RWPE2 (cell line): ENCODE measurements around the gene SLC7A6.

ENCODE experiments used
- ATAC-seq: fragments of 200-7000 bp; cut with Tn5 transposase; 3 replicates; pipeline ENCODE4 v1.9.1; 2021; ENCODE audit warnings: low read depth
- DNase-seq: peaks from one replicate; pipeline ENCODE4 v3.0.0-alpha.2; 2020; ENCODE audit warnings: low spot score
- H3K27ac ChIP-seq: fragments of 450-650 bp; 2 replicates; pipeline ENCODE4 v1.5.1; 2017; ENCODE audit warnings: mild to moderate bottlenecking; ENCODE audit not compliant: poor library complexity, severe bottlenecking
- H3K27me3 ChIP-seq: fragments of 250-450 bp; sonication (Bioruptor Pico); 2 replicates; pipeline ENCODE4 v1.5.1; 2021; ENCODE audit warnings: mild to moderate bottlenecking, moderate library complexity; ENCODE audit not compliant: insufficient read depth, poor library complexity, severe bottlenecking
- H3K36me3 ChIP-seq: fragments of 250-450 bp; sonication (Bioruptor Pico); 2 replicates; pipeline ENCODE4 v1.5.1; 2020; ENCODE audit warnings: low read depth, mild to moderate bottlenecking, moderate library complexity
- H3K4me1 ChIP-seq: fragments of 250-450 bp; sonication (Bioruptor Pico); 2 replicates; pipeline ENCODE4 v1.5.1; 2021; ENCODE audit warnings: mild to moderate bottlenecking, moderate library complexity; ENCODE audit not compliant: insufficient read depth, poor library complexity, severe bottlenecking
- H3K4me3 ChIP-seq: fragments of 250-450 bp; sonication (Bioruptor Pico); 2 replicates; pipeline ENCODE4 v1.5.1; 2021; ENCODE audit warnings: mild to moderate bottlenecking, moderate library complexity; ENCODE audit not compliant: severe bottlenecking
- H3K9me3 ChIP-seq: fragments of 250-450 bp; sonication (Bioruptor Pico); 2 replicates; pipeline ENCODE4 v1.5.1; 2021; ENCODE audit warnings: mild to moderate bottlenecking, moderate library complexity; ENCODE audit not compliant: severe bottlenecking
- CTCF ChIP-seq: fragments of 450-650 bp; IDR thresholded peaks from one replicate; pipeline ENCODE4 v1.5.1; 2017; ENCODE audit warnings: mild to moderate bottlenecking, moderate library complexity; ENCODE audit not compliant: poor library complexity, severe bottlenecking

The SLC7A6 gene

GRCh38 chr16:68272507-68273209 lies 8.3 kb downstream of the SLC7A6 start:
- no peak overlapping the region for H3K27ac ChIP-seq
- H3K9me3 ChIP-seq, result no peaks in the 10 kb centered on the region
- ATAC-seq, result peak; percentile 25; the same call in 1 of the 3 replicates
- no peak for TF ChIP-seq CTCF
- H3K36me3 ChIP-seq, result peaks cover 34% of the 10 kb centered on the region
- DNase-seq, result no peak
- H3K4me1 ChIP-seq, result peaks cover 23% of the 10 kb centered on the region
- no peaks in the 10 kb centered on the region for H3K27me3 ChIP-seq
- no peak overlapping the region for H3K4me3 ChIP-seq

- Histone ChIP-seq H3K4me1 (peaks cover 23% of the 10 kb centered on the region), H3K27me3 (no peaks in the 10 kb centered on the region), H3K9me3 (no peaks in the 10 kb centered on the region), H3K27ac (no peak overlapping the region), H3K4me3 (no peak overlapping the region), H3K36me3 (peaks cover 32% of the 10 kb centered on the region)
- ATAC-seq (no peak), DNase-seq (no peak)
- TF ChIP-seq CTCF, result no peak
These were observed 9.1 kb downstream of the SLC7A6 start for GRCh38 chr16:68273459-68273858.

- no peak for DNase-seq
- peaks cover 30% of the 10 kb centered on the region for H3K36me3 ChIP-seq
- H3K9me3 ChIP-seq, result no peaks in the 10 kb centered on the region
- H3K27ac ChIP-seq, result no peak overlapping the region
- H3K4me3 ChIP-seq, result no peak overlapping the region
- TF ChIP-seq CTCF, result no peak
- H3K4me1 ChIP-seq, result peaks cover 23% of the 10 kb centered on the region
- H3K27me3 ChIP-seq, result no peaks in the 10 kb centered on the region
- peak; percentile 48; the same call in 1 of the 3 replicates for ATAC-seq
These were observed 9.6 kb downstream of the SLC7A6 start for GRCh38 chr16:68273896-68274295.

- Histone ChIP-seq H3K4me3 (no peak overlapping the region), H3K4me1 (peaks cover 23% of the 10 kb centered on the region), H3K36me3 (peaks cover 36% of the 10 kb centered on the region), H3K27me3 (no peaks in the 10 kb centered on the region), H3K9me3 (no peaks in the 10 kb centered on the region), H3K27ac (no peak overlapping the region)
- no peak for DNase-seq
- TF ChIP-seq CTCF, result no peak
- ATAC-seq, result no peak
These were observed 10.1 kb downstream of the SLC7A6 start for GRCh38 chr16:68274441-68274840.

GRCh38 chr16:68275611-68276191 lies 11.4 kb downstream of the SLC7A6 start:
- ATAC-seq (peak; percentile 53; the same call in 2 of the 3 replicates), DNase-seq (no peak)
- H3K36me3 ChIP-seq, result peaks cover 40% of the 10 kb centered on the region
- H3K4me3 ChIP-seq, result no peak overlapping the region
- H3K9me3 ChIP-seq, result no peaks in the 10 kb centered on the region
- no peak for TF ChIP-seq CTCF
- no peaks in the 10 kb centered on the region for H3K27me3 ChIP-seq
- no peak overlapping the region for H3K27ac ChIP-seq
- peaks cover 23% of the 10 kb centered on the region for H3K4me1 ChIP-seq
